Measurements from ENCODE around the gene ELP5. TPM values are rescaled to one million over a fixed set of nuclear protein-coding genes. Genes with fewer than 3 reads are reported as not detected.

ELP5 gene
- total RNA-seq, 1 donor from 2014 or later, result 72.7 TPM

- ATAC-seq (no peak), DNase-seq (ENCODE audit: missing footprints) (no peak)
- intact Hi-C loops (cut with DNase I), result no loop called here
Observed at GRCh38 chr17:7217113-7217987, 34.7 kb upstream of the ELP5 start.

- ATAC-seq (no peak), DNase-seq (ENCODE audit: missing footprints) (no peak)
- intact Hi-C loops (cut with DNase I), result no loop called here
Observed at GRCh38 chr17:7218166-7218565, 33.8 kb upstream of the ELP5 start.

GRCh38 chr17:7218758-7219157, 33.3 kb upstream of the ELP5 start:
- intact Hi-C loops (cut with DNase I), result no loop called here
- ATAC-seq (no peak), DNase-seq (ENCODE audit: missing footprints) (no peak)

GRCh38 chr17:7219229-7219811, 32.7 kb upstream of the ELP5 start:
- intact Hi-C loops (cut with DNase I), result no loop called here
- DNase-seq (ENCODE audit: missing footprints), result no peak
- ATAC-seq, result no peak

GRCh38 chr17:7219812-7220592, 32.0 kb upstream of the ELP5 start, which contains the start of the genes ACADVL and DLG4:
ACADVL (plus strand) TSS chr17:7219938; CDS start chr17:7219985, 47 bp downstream.
DLG4 (minus strand) TSS chr17:7219836.
- intact Hi-C loops (cut with DNase I), result loop anchor here (1.0 kb wide), 1 partner anchor 18 kb away; no protein-coding TSS in a partner anchor
- ATAC-seq (peak; percentile 88), DNase-seq (ENCODE audit: missing footprints) (peak; percentile 97)

GRCh38 chr17:7220593-7221277, 31.3 kb upstream of the ELP5 start:
- DNase-seq (ENCODE audit: missing footprints) (no peak), ATAC-seq (no peak)
- intact Hi-C loops (cut with DNase I), result loop anchor here (1.0 kb wide), 1 partner anchor 18 kb away; no protein-coding TSS in a partner anchor

GRCh38 chr17:7221278-7222092, 30.5 kb upstream of the ELP5 start:
- no peak for DNase-seq (ENCODE audit: missing footprints)
- intact Hi-C loops (cut with DNase I), result no loop called here
- no peak for ATAC-seq

GRCh38 chr17:7222093-7222971, 29.7 kb upstream of the ELP5 start:
- ATAC-seq (no peak), DNase-seq (ENCODE audit: missing footprints) (no peak)
- intact Hi-C loops (cut with DNase I), result no loop called here

GRCh38 chr17:7222972-7223292, 29.1 kb upstream of the ELP5 start:
- intact Hi-C loops (cut with DNase I), result no loop called here
- DNase-seq (ENCODE audit: missing footprints) (no peak), ATAC-seq (no peak)

GRCh38 chr17:7223375-7223774, 28.6 kb upstream of the ELP5 start:
- ATAC-seq (no peak), DNase-seq (ENCODE audit: missing footprints) (peak; percentile 9)
- intact Hi-C loops (cut with DNase I), result no loop called here

- intact Hi-C loops (cut with DNase I), result no loop called here
- ATAC-seq (no peak), DNase-seq (ENCODE audit: missing footprints) (peak; percentile 71)
Observed at GRCh38 chr17:7224110-7224509, 27.9 kb upstream of the ELP5 start.

- no peak for ATAC-seq
- peak; percentile 56 for DNase-seq (ENCODE audit: missing footprints)
- intact Hi-C loops (cut with DNase I), result no loop called here
Observed at GRCh38 chr17:7224661-7225111, 27.3 kb upstream of the ELP5 start.

- intact Hi-C loops (cut with DNase I), result no loop called here
- peak; percentile 20 for ATAC-seq
- DNase-seq (ENCODE audit: missing footprints), result peak; percentile 62
Observed at GRCh38 chr17:7225711-7226331, 26.2 kb upstream of the ELP5 start.

GRCh38 chr17:7226721-7227710, 25.0 kb upstream of the ELP5 start:
- intact Hi-C loops (cut with DNase I), result no loop called here
- ATAC-seq, result peak; percentile 1
- peak; percentile 56 for DNase-seq (ENCODE audit: missing footprints)

- intact Hi-C loops (cut with DNase I), result no loop called here
- ATAC-seq (no peak), DNase-seq (ENCODE audit: missing footprints) (peak; percentile 9)
Observed at GRCh38 chr17:7228920-7229319, 23.1 kb upstream of the ELP5 start.

GRCh38 chr17:7229504-7229903, 22.5 kb upstream of the ELP5 start:
- DNase-seq (ENCODE audit: missing footprints) (peak; percentile 41), ATAC-seq (no peak)
- intact Hi-C loops (cut with DNase I), result no loop called here

All from Right ventricle myocardium inferior (tissue), 1 donor.